GM23338 (cell line): ENCODE results near the gene MRPL18. TPM values are rescaled to one million over a fixed set of nuclear protein-coding genes. Genes with fewer than 3 reads are reported as not detected.

ENCODE experiments used
- ATAC-seq: fragments of 200-7000 bp; cut with Tn5 transposase; 3 replicates; pipeline ENCODE4 v1.9.1; 2020
- DNase-seq: peaks from one replicate; pipeline ENCODE4 v3.0.0-alpha.2; 2015; ENCODE audit warnings: low spot score
- H2AFZ ChIP-seq: fragments of 200-600 bp; sonication (generic); 2 replicates; pipeline ENCODE4 v1.8.0; 2016; ENCODE audit warnings: antibody characterized with exemption, mild to moderate bottlenecking, moderate library complexity
- H3F3A ChIP-seq: fragments of 200-600 bp; sonication (generic); replicated peaks from 2 replicates; pipeline ENCODE4 v1.8.0; 2017; ENCODE audit warnings: antibody characterized with exemption, mixed run types, low read depth
- H3K27ac ChIP-seq: fragments of 200-600 bp; sonication (generic); 2 replicates; pipeline ENCODE4 v1.6.1; 2016; ENCODE audit warnings: low read depth
- H3K27me3 ChIP-seq: fragments of 200-600 bp; sonication (generic); 2 replicates; pipeline ENCODE4 v1.8.0; 2016; ENCODE audit warnings: mild to moderate bottlenecking, mixed run types, moderate library complexity; ENCODE audit not compliant: insufficient read depth
- H3K36me3 ChIP-seq: fragments of 200-600 bp; sonication (generic); 2 replicates; pipeline ENCODE4 v1.8.0; 2016; ENCODE audit warnings: mild to moderate bottlenecking; ENCODE audit not compliant: insufficient read depth
- H3K4me1 ChIP-seq: fragments of 200-600 bp; sonication (generic); 2 replicates; pipeline ENCODE4 v1.8.0; 2016; ENCODE audit warnings: mild to moderate bottlenecking, moderate library complexity; ENCODE audit not compliant: insufficient read depth
- H3K4me2 ChIP-seq: fragments of 200-600 bp; sonication (generic); 2 replicates; pipeline ENCODE4 v1.7.1; 2017; ENCODE audit warnings: mixed run types
- H3K4me3 ChIP-seq: fragments of 200-600 bp; sonication (generic); 2 replicates; pipeline ENCODE4 v1.6.1; 2016; ENCODE audit warnings: mixed run types
- H3K79me2 ChIP-seq: fragments of 200-600 bp; sonication (generic); replicated peaks from 2 replicates; pipeline ENCODE4 v1.8.0; 2017; ENCODE audit warnings: mild to moderate bottlenecking; ENCODE audit not compliant: insufficient read depth
- H3K9me2 ChIP-seq: fragments of 200-600 bp; sonication (generic); 2 replicates; pipeline ENCODE4 v1.8.0; 2017; ENCODE audit not compliant: insufficient read depth
- H4K20me1 ChIP-seq: fragments of 200-600 bp; sonication (generic); replicated peaks from 2 replicates; pipeline ENCODE4 v1.8.0; 2017; ENCODE audit warnings: mild to moderate bottlenecking; ENCODE audit not compliant: insufficient read depth
- H3K27ac Mint-ChIP-seq: 2 replicates; pipeline ENCODE4 v1.8.0; 2020; ENCODE audit warnings: inconsistent platforms, mild to moderate bottlenecking, moderate library complexity, mixed read lengths
- H3K27me3 Mint-ChIP-seq: 3 replicates; pipeline ENCODE4 v1.8.0; 2022; ENCODE audit warnings: low read depth, mild to moderate bottlenecking, moderate library complexity, mixed read lengths, inconsistent platforms; ENCODE audit not compliant: insufficient read depth, poor library complexity
- H3K36me3 Mint-ChIP-seq: 3 replicates; pipeline ENCODE4 v1.8.0; 2021; ENCODE audit warnings: low read depth, mild to moderate bottlenecking, inconsistent platforms, moderate library complexity, mixed read lengths
- H3K4me1 Mint-ChIP-seq: 3 replicates; pipeline ENCODE4 v1.8.0; 2020; ENCODE audit warnings: mild to moderate bottlenecking, inconsistent platforms, mixed read lengths
- H3K4me3 Mint-ChIP-seq: 3 replicates; pipeline ENCODE4 v1.8.0; 2021; ENCODE audit warnings: moderate library complexity, mild to moderate bottlenecking, inconsistent platforms, mixed read lengths
- H3K9me3 Mint-ChIP-seq: 3 replicates; pipeline ENCODE4 v1.8.0; 2020; ENCODE audit warnings: moderate library complexity, mild to moderate bottlenecking, inconsistent platforms, mixed read lengths
- CREB1 ChIP-seq: fragments of 250-450 bp; sonication (Bioruptor Pico); IDR thresholded peaks from 2 replicates; pipeline ENCODE4 v1.5.0; 2020; ENCODE audit warnings: low read depth, mild to moderate bottlenecking, moderate library complexity
- EZH2phosphoT487 ChIP-seq: fragments of 200-600 bp; sonication (generic); IDR thresholded peaks from one replicate; pipeline ENCODE4 v1.8.1; 2018; ENCODE audit warnings: antibody characterized with exemption; ENCODE audit not compliant: unreplicated experiment
- JUNB ChIP-seq: IDR thresholded peaks from one replicate; pipeline ENCODE4 v1.6.1; 2016; ENCODE audit warnings: antibody characterized with exemption; ENCODE audit not compliant: unreplicated experiment
- POLR2AphosphoS5 ChIP-seq: IDR thresholded peaks from 2 replicates; pipeline ENCODE4 v1.6.1; 2016; ENCODE audit warnings: antibody characterized with exemption, low read depth
- ZNF114 ChIP-seq: fragments of 250-450 bp; sonication (Bioruptor Pico); IDR thresholded peaks from 2 replicates; pipeline ENCODE4 v1.5.0; 2020; ENCODE audit warnings: mild to moderate bottlenecking, moderate library complexity
- ZNF462 ChIP-seq: fragments of 250-450 bp; sonication (Bioruptor Pico); IDR thresholded peaks from 2 replicates; pipeline ENCODE4 v1.5.0; 2020; ENCODE audit warnings: mild to moderate bottlenecking, moderate library complexity
- polyA plus RNA-seq: library from polyadenylated mRNA; unstranded; fragments of >200 nt; fragmentation: Nextera tagmentation; extraction: Ambion mirVana; gene quantifications from 2 replicates; pipeline ENCODE4 v1.2.1, GENCODE V29; 2016
- total RNA-seq: library from RNA; depleted of rRNA; stranded (reverse); fragments of >200 nt; shearing (Covaris generic); gene quantifications from 2 replicates; pipeline ENCODE4 v1.2.3, GENCODE V29; 2014
- TF ChIP-seq, protein P1 (sequence below), 2 experiments: fragments of 200-600 bp in 1 of 2; sonication (generic) in 1 of 2; conservative IDR thresholded peaks; 2 replicates each; pipeline versions ENCODE4 v1.5.1 to v1.6.1; 2016 to 2017; ENCODE audit warnings: antibody characterized with exemption in 2 of 2, low read depth in 2 of 2, mild to moderate bottlenecking in 2 of 2, moderate library complexity in 1 of 2
- TF ChIP-seq, protein P2 (sequence below): IDR thresholded peaks from 2 replicates; pipeline ENCODE4 v1.6.1; 2016; ENCODE audit warnings: antibody characterized with exemption
- TF ChIP-seq, protein P3 (sequence below): IDR thresholded peaks from one replicate; pipeline ENCODE4 v1.6.1; 2018; ENCODE audit warnings: antibody characterized with exemption; ENCODE audit not compliant: unreplicated experiment

Gene MRPL18
- total and polyA plus RNA-seq, 2 experiments from 2014 or later: 91.4 to 228 TPM

- TF ChIP-seq ZNF114 (CRISPR knock-in tag): no peak
- no peak for TF ChIP-seq JUNB
- TF ChIP-seq, protein P1, sequence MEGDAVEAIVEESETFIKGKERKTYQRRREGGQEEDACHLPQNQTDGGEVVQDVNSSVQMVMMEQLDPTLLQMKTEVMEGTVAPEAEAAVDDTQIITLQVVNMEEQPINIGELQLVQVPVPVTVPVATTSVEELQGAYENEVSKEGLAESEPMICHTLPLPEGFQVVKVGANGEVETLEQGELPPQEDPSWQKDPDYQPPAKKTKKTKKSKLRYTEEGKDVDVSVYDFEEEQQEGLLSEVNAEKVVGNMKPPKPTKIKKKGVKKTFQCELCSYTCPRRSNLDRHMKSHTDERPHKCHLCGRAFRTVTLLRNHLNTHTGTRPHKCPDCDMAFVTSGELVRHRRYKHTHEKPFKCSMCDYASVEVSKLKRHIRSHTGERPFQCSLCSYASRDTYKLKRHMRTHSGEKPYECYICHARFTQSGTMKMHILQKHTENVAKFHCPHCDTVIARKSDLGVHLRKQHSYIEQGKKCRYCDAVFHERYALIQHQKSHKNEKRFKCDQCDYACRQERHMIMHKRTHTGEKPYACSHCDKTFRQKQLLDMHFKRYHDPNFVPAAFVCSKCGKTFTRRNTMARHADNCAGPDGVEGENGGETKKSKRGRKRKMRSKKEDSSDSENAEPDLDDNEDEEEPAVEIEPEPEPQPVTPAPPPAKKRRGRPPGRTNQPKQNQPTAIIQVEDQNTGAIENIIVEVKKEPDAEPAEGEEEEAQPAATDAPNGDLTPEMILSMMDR (conservative IDR thresholded peaks at IDR 0.05; ENCODE audit: low read depth in 2 of 2): no peak
- no peak for TF ChIP-seq ZNF462 (CRISPR knock-in tag)
- no peak for TF ChIP-seq EZH2phosphoT487
- TF ChIP-seq, protein P2, sequence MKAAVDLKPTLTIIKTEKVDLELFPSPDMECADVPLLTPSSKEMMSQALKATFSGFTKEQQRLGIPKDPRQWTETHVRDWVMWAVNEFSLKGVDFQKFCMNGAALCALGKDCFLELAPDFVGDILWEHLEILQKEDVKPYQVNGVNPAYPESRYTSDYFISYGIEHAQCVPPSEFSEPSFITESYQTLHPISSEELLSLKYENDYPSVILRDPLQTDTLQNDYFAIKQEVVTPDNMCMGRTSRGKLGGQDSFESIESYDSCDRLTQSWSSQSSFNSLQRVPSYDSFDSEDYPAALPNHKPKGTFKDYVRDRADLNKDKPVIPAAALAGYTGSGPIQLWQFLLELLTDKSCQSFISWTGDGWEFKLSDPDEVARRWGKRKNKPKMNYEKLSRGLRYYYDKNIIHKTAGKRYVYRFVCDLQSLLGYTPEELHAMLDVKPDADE: no peak
- TF ChIP-seq, protein P3, sequence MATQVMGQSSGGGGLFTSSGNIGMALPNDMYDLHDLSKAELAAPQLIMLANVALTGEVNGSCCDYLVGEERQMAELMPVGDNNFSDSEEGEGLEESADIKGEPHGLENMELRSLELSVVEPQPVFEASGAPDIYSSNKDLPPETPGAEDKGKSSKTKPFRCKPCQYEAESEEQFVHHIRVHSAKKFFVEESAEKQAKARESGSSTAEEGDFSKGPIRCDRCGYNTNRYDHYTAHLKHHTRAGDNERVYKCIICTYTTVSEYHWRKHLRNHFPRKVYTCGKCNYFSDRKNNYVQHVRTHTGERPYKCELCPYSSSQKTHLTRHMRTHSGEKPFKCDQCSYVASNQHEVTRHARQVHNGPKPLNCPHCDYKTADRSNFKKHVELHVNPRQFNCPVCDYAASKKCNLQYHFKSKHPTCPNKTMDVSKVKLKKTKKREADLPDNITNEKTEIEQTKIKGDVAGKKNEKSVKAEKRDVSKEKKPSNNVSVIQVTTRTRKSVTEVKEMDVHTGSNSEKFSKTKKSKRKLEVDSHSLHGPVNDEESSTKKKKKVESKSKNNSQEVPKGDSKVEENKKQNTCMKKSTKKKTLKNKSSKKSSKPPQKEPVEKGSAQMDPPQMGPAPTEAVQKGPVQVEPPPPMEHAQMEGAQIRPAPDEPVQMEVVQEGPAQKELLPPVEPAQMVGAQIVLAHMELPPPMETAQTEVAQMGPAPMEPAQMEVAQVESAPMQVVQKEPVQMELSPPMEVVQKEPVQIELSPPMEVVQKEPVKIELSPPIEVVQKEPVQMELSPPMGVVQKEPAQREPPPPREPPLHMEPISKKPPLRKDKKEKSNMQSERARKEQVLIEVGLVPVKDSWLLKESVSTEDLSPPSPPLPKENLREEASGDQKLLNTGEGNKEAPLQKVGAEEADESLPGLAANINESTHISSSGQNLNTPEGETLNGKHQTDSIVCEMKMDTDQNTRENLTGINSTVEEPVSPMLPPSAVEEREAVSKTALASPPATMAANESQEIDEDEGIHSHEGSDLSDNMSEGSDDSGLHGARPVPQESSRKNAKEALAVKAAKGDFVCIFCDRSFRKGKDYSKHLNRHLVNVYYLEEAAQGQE: no peak
- TF ChIP-seq POLR2AphosphoS5: no peak
- no peak for TF ChIP-seq CREB1 (CRISPR knock-in tag)
- H3K27ac ChIP-seq: no peak overlapping the region
- Mint-ChIP-seq H3K9me3 (no peaks in the 10 kb centered on the region), H3K27me3 (peaks cover 6% of the 10 kb centered on the region), H3K27ac (no peak overlapping the region), H3K36me3 (no peaks in the 10 kb centered on the region; the same call in 2 of the 3 replicates), H3K4me3 (no peak overlapping the region), H3K4me1 (peaks cover 2% of the 10 kb centered on the region; the same call in 1 of the 3 replicates)
- no peak overlapping the region for H2AFZ ChIP-seq
- H3K79me2 ChIP-seq: no peaks in the 10 kb centered on the region
- no peaks in the 10 kb centered on the region; the same call in 1 of the 2 replicates for H3K36me3 ChIP-seq
- no peaks in the 10 kb centered on the region for H3K4me1 ChIP-seq
- no peaks in the 10 kb centered on the region for H4K20me1 ChIP-seq
- no peaks in the 10 kb centered on the region for H3K9me2 ChIP-seq
- H3F3A ChIP-seq: no peaks in the 10 kb centered on the region
- H3K4me2 ChIP-seq: no peak overlapping the region
- ATAC-seq (no peak), DNase-seq (no peak)
- no peak overlapping the region for H3K4me3 ChIP-seq
- H3K27me3 ChIP-seq: no peaks in the 10 kb centered on the region
Measured at GRCh38 chr6:159804504-159804903, 14.2 kb downstream of the MRPL18 start.
